H1 (cell line): Measurements from ENCODE around the gene ELP4. TPM values are rescaled to one million over a fixed set of nuclear protein-coding genes. Genes with fewer than 3 reads are reported as not detected.

Experiments
- CTCF ChIA-PET: fragments of 300-600 bp; sonication (Branson Sonifier 250); formaldehyde crosslinking; loops from one replicate; lab custom pipeline; 2021; ENCODE audit not compliant: partially characterized antibody; lab: Charles Lee
- POLR2A ChIA-PET: fragments of 300-600 bp; sonication (Branson Sonifier 250); formaldehyde crosslinking; loops from one replicate; lab custom pipeline; 2021; ENCODE audit warnings: inconsistent platforms; ENCODE audit not compliant: partially characterized antibody; lab: Charles Lee
- DNase-seq, 2 experiments: peaks; one replicate each; pipeline versions ENCODE4 v3.0.0 to v3.0.0-alpha.2; 2010 to 2022; ENCODE audit warnings: low spot score in 2 of 2, low read depth in 1 of 2, mixed read lengths in 1 of 2
- FAIRE-seq: peaks from 2 replicates; lab custom pipeline; 2011; peaks lifted over from hg19 to GRCh38; lab: Jason Lieb, UNC
- H2AFZ ChIP-seq: 2 replicates; pipeline ENCODE4 v1.8.1; 2012; ENCODE audit warnings: low read length, inconsistent platforms
- H2AK5ac ChIP-seq: 2 replicates; pipeline ENCODE4 v1.6.1; 2013; ENCODE audit warnings: low read depth, low read length
- H2BK120ac ChIP-seq: replicated peaks from 2 replicates; pipeline ENCODE3; 2013; ENCODE audit warnings: low read depth, low read length, inconsistent platforms
- H2BK12ac ChIP-seq: 2 replicates; pipeline ENCODE4 v1.6.1; 2013; ENCODE audit warnings: low read depth, low read length
- H2BK15ac ChIP-seq: 2 replicates; pipeline ENCODE4 v1.6.1; 2013; ENCODE audit warnings: low read length
- H2BK20ac ChIP-seq: 2 replicates; pipeline ENCODE4 v1.6.1; 2013; ENCODE audit warnings: low read length
- H2BK5ac ChIP-seq: 2 replicates; pipeline ENCODE4 v1.6.1; 2013; ENCODE audit warnings: low read depth, low read length
- H3K14ac ChIP-seq: 2 replicates; pipeline ENCODE4 v1.6.1; 2013; ENCODE audit warnings: inconsistent platforms; ENCODE audit not compliant: insufficient read length
- H3K18ac ChIP-seq: 2 replicates; pipeline ENCODE4 v1.6.1; 2013; ENCODE audit warnings: low read length; ENCODE audit errors: extremely low read depth
- H3K23ac ChIP-seq: 2 replicates; pipeline ENCODE4 v1.6.1; 2013; ENCODE audit warnings: inconsistent platforms; ENCODE audit not compliant: insufficient read length
- H3K23me2 ChIP-seq: 2 replicates; pipeline ENCODE4 v1.6.1; 2013; ENCODE audit warnings: low read depth, low read length
- H3K27ac ChIP-seq: 2 replicates; pipeline ENCODE4 v1.6.1; 2011; ENCODE audit warnings: low read depth, low read length, inconsistent platforms
- H3K27me3 ChIP-seq, 4 experiments: replicated peaks in 1 of 4; 1 replicate in 1 of 4; 2 replicates in 3 of 4; pipeline versions ENCODE4 v1.6.1 to v1.8.1; 2011 to 2013; ENCODE audit warnings: low read length in 3 of 4, mild to moderate bottlenecking in 3 of 4, inconsistent platforms in 2 of 4, mixed read lengths in 2 of 4, moderate library complexity in 1 of 4; ENCODE audit not compliant: control insufficient read depth in 3 of 4, insufficient read depth in 3 of 4; ENCODE audit errors: extremely low read depth in 1 of 4
- H3K36me3 ChIP-seq, 4 experiments: 2 replicates each; pipeline versions ENCODE4 v1.6.1 to v1.8.1; 2011 to 2013; ENCODE audit warnings: mild to moderate bottlenecking in 4 of 4, low read length in 3 of 4, moderate library complexity in 2 of 4, control low read depth in 1 of 4, inconsistent platforms in 1 of 4; ENCODE audit not compliant: insufficient read depth in 4 of 4, control insufficient read depth in 2 of 4
- H3K4ac ChIP-seq: replicated peaks from 2 replicates; pipeline ENCODE3; 2013; ENCODE audit warnings: low read length, low read depth, mixed read lengths, inconsistent platforms; ENCODE audit not compliant: insufficient read length
- H3K4me1 ChIP-seq, 4 experiments: replicated peaks in 1 of 4; 1 replicate in 1 of 4; 2 replicates in 3 of 4; pipeline versions ENCODE4 v1.6.1 to v1.8.1; 2011 to 2013; ENCODE audit warnings: low read length in 3 of 4, inconsistent platforms in 2 of 4, mixed read lengths in 1 of 4; ENCODE audit not compliant: insufficient read depth in 4 of 4, control insufficient read depth in 3 of 4
- H3K4me2 ChIP-seq, 2 experiments: 2 replicates each; pipeline versions ENCODE4 v1.6.1 to v1.8.1; 2011 to 2013; ENCODE audit warnings: low read depth in 2 of 2, low read length in 2 of 2, control low read depth in 1 of 2, inconsistent platforms in 1 of 2, mild to moderate bottlenecking in 1 of 2; ENCODE audit not compliant: insufficient read depth in 1 of 2
- H3K4me3 ChIP-seq, 4 experiments: fragments of 200-600, 300-600 bp in 1 of 4; sonication (generic), shearing (Covaris generic), sonication (Bioruptor Twin) in 1 of 4; 2 replicates each; pipeline versions ENCODE4 v1.5.1 to v1.8.1; 2011 to 2016; ENCODE audit warnings: low read length in 4 of 4, low read depth in 3 of 4, control low read depth in 2 of 4, inconsistent platforms in 2 of 4, mild to moderate bottlenecking in 2 of 4, mixed read lengths in 1 of 4, moderate library complexity in 1 of 4; ENCODE audit not compliant: insufficient read depth in 2 of 4; ENCODE audit errors: extremely low read depth in 1 of 4
- H3K56ac ChIP-seq: replicated peaks from 2 replicates; pipeline ENCODE3; 2013; ENCODE audit warnings: low read depth, mild to moderate bottlenecking, mixed read lengths, low read length, inconsistent platforms; ENCODE audit not compliant: insufficient read length
- H3K79me1 ChIP-seq: 2 replicates; pipeline ENCODE4 v1.6.1; 2013; ENCODE audit warnings: low read depth, low read length, control low read depth
- H3K79me2 ChIP-seq, 2 experiments: 2 replicates each; pipeline versions ENCODE4 v1.6.1 to v1.8.1; 2012 to 2013; ENCODE audit warnings: low read length in 2 of 2, mild to moderate bottlenecking in 2 of 2, inconsistent platforms in 1 of 2; ENCODE audit not compliant: insufficient read depth in 2 of 2, control insufficient read depth in 1 of 2
- H3K9ac ChIP-seq, 4 experiments: replicated peaks in 1 of 4; 1 replicate in 1 of 4; 2 replicates in 3 of 4; pipeline versions ENCODE4 v1.6.1 to v1.8.1; 2011 to 2013; ENCODE audit warnings: low read depth in 3 of 4, low read length in 3 of 4, control low read depth in 2 of 4, mild to moderate bottlenecking in 2 of 4, moderate library complexity in 2 of 4, inconsistent platforms in 1 of 4; ENCODE audit errors: extremely low read depth in 1 of 4
- H3K9me3 ChIP-seq, 2 experiments: 2 replicates each; pipeline versions ENCODE4 v1.6.1 to v1.8.1; 2012 to 2013; ENCODE audit warnings: mild to moderate bottlenecking in 2 of 2, moderate library complexity in 2 of 2, control low read depth in 1 of 2, inconsistent platforms in 1 of 2, low read depth in 1 of 2, low read length in 1 of 2, mixed read lengths in 1 of 2; ENCODE audit not compliant: insufficient read depth in 2 of 2
- H4K20me1 ChIP-seq, 2 experiments: replicated peaks in 1 of 2; 2 replicates each; pipeline versions ENCODE3 to v1.8.1; 2011 to 2013; ENCODE audit warnings: inconsistent platforms in 2 of 2, low read length in 2 of 2, mild to moderate bottlenecking in 1 of 2; ENCODE audit not compliant: insufficient read depth in 2 of 2, control insufficient read depth in 1 of 2
- H4K5ac ChIP-seq: 2 replicates; pipeline ENCODE4 v1.6.1; 2013; ENCODE audit warnings: low read length, low read depth, mixed read lengths, inconsistent platforms; ENCODE audit not compliant: insufficient read length
- H4K8ac ChIP-seq: 2 replicates; pipeline ENCODE4 v1.8.0; 2013; ENCODE audit warnings: mild to moderate bottlenecking, moderate library complexity, low read length, inconsistent platforms; ENCODE audit not compliant: insufficient read depth; ENCODE audit errors: extremely low read depth
- H4K91ac ChIP-seq: replicated peaks from 2 replicates; pipeline ENCODE3; 2013; ENCODE audit warnings: low read length, mixed read lengths, inconsistent platforms; ENCODE audit not compliant: insufficient read length
- CTCF ChIP-seq, 3 experiments: IDR thresholded peaks; 1 replicate in 2 of 3; 2 replicates in 1 of 3; pipeline versions ENCODE4 v1.5.1 to v1.6.1; 2011; ENCODE audit warnings: low read length in 3 of 3, mild to moderate bottlenecking in 3 of 3, inconsistent platforms in 2 of 3, low read depth in 1 of 3, moderate library complexity in 1 of 3; ENCODE audit not compliant: insufficient read depth in 1 of 3; ENCODE audit errors: control extremely low read depth in 1 of 3
- EZH2 ChIP-seq: fragments of 200-600 bp; sonication (generic); IDR thresholded peaks from 2 replicates; pipeline ENCODE4 v1.7.1; 2012; ENCODE audit warnings: low read depth, mild to moderate bottlenecking, moderate library complexity, low read length, inconsistent platforms; ENCODE audit not compliant: severe bottlenecking
- KDM4A ChIP-seq: IDR thresholded peaks from one replicate; pipeline ENCODE4 v1.7.1; 2012; ENCODE audit warnings: low read depth, mild to moderate bottlenecking, moderate library complexity, low read length, inconsistent platforms; ENCODE audit not compliant: severe bottlenecking
- SIRT6 ChIP-seq: IDR thresholded peaks from one replicate; pipeline ENCODE4 v1.7.1; 2012; ENCODE audit warnings: low read length, inconsistent platforms
- TAF7 ChIP-seq: optimal IDR thresholded peaks from 2 replicates; pipeline ENCODE3; 2011; ENCODE audit warnings: low read depth, mild to moderate bottlenecking, inconsistent platforms, low read length, moderate library complexity, borderline replicate concordance
- WGBS, 2 experiments: shearing (Covaris generic) in 1 of 2; methylation state at CpG; one replicate each; pipeline versions ENCODE4 v1.1.6 to v1.1.7; 2013 to 2015; ENCODE audit warnings: low lambda C conversion rate in 2 of 2, mixed read lengths in 2 of 2, inconsistent platforms in 1 of 2, low coverage in 1 of 2, missing lambda C conversion rate in 1 of 2; ENCODE audit not compliant: insufficient replicate concordance in 2 of 2, insufficient coverage in 1 of 2, insufficient read length in 1 of 2; ENCODE audit errors: extremely low coverage in 1 of 2, missing lambda C conversion rate in 1 of 2; 5-methylcytosine and 5-hydroxymethylcytosine counted together
- polyA plus RNA-seq, 7 experiments: library from polyadenylated mRNA; depleted of rRNA in 3 of 7; stranded (reverse) in 5 of 7; unstranded in 2 of 7; fragments of >200 nt in 5 of 7; fragments of 200-250 nt in 2 of 7; gene quantifications; 1 replicate in 5 of 7; 2 replicates in 1 of 7; 4 replicates in 1 of 7; pipeline versions ENCODE4 v1.2.1 to v1.2.3, GENCODE V29; 2011 to 2013; ENCODE audit warnings: missing spikeins in 2 of 7, mixed read lengths in 2 of 7
- total RNA-seq: library from RNA; stranded (reverse); fragmentation: NEBNext Ultra II Directional; extraction: Animal tissue kit (Norgen Biotek cat#: 25700); gene quantifications from 2 replicates; pipeline ENCODE4 v1.2.1, GENCODE V29; 2021
- TF ChIP-seq, protein P1 (sequence below): IDR thresholded peaks from 2 replicates; pipeline ENCODE4 v1.6.1; 2011; ENCODE audit warnings: low read depth, mild to moderate bottlenecking, low read length; ENCODE audit not compliant: insufficient read depth

ELP4 gene
- total and polyA plus RNA-seq, 2 of the 8 experiments (the other 6 are each of a cell fraction or from before 2014, with no cell fraction given), result 14.0 to 18.6 TPM

DNA sequence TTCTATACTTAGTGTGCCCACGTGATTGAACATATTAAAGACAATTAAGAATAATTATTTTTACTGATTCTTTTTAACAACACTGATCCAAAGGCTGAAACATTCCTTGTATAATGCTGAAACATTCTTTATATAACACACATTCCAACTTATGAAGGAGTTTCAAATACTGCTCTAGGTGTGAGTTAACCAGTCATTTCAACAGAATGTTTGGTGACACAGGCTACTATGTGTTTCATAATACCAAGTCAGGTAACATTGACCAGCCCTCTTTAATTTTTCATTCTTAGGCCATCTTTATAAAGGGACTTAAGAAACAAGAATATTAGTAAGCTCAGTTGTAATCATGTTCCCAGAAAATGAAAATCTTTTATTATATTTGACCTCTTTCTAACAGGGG lies 136.6 kb downstream of the ELP4 start:
- Histone ChIP-seq H2BK120ac (no peak overlapping the region), H3K56ac (no peak overlapping the region), H2BK5ac (no peak overlapping the region), H3K4me2 (no peak overlapping the region), H3K27ac (no peak overlapping the region), H4K5ac (no peak overlapping the region), H4K20me1 (no peaks in the 10 kb centered on the region), H3K4ac (no peak overlapping the region), H3K23ac (no peak overlapping the region), H2BK12ac (no peak overlapping the region), H3K4me1 (peaks cover 0 to 4% (median 1%) of the 10 kb centered on the region in 4 experiments; a peak in 2 of 7 replicates), H3K79me1 (no peaks in the 10 kb centered on the region), H2BK15ac (no peak overlapping the region), H3K9me3 (no peaks in the 10 kb centered on the region), H2AFZ (no peak overlapping the region), H2BK20ac (no peak overlapping the region), H3K4me3 (no peak overlapping the region), H3K18ac (no peak overlapping the region), H3K14ac (no peak overlapping the region), H3K27me3 (peaks cover 0 to 1% (median 0%) of the 10 kb centered on the region in 4 experiments; a peak in 1 of 7 replicates), H2AK5ac (no peak overlapping the region), H3K9ac (no peak overlapping the region), H4K91ac (no peak overlapping the region), H3K79me2 (no peaks in the 10 kb centered on the region), H4K8ac (no peak overlapping the region), H3K36me3 (no peaks in the 10 kb centered on the region), H3K23me2 (no peaks in the 10 kb centered on the region)
- ChIA-PET CTCF (interaction anchor here (1.3 to 1.8 kb wide), 2 partner anchors 224 to 312 kb away, joined by 4 to 5 read pairs; no protein-coding TSS in a partner anchor), POLR2A (no interaction called here)
- DNase-seq (no peak), FAIRE-seq (no peak)
- no peak for TF ChIP-seq EZH2
- no peak for TF ChIP-seq SIRT6
- no peak for TF ChIP-seq KDM4A
- TF ChIP-seq TAF7, result no peak
- TF ChIP-seq CTCF (IDR thresholded peaks at IDR 0.05; ENCODE audit: control extremely low read depth in 1 of 3, insufficient read depth in 1 of 3, low read depth in 1 of 3, low read length in 3 of 3), result no peak
- TF ChIP-seq, protein P1, sequence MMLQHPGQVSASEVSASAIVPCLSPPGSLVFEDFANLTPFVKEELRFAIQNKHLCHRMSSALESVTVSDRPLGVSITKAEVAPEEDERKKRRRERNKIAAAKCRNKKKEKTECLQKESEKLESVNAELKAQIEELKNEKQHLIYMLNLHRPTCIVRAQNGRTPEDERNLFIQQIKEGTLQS, result no peak
- 84% methylated on average over 1 of the region's 1 CpG; no CpG with 5 or more reads in 1 of the 2 experiments for WGBS, 2 experiments
